ENCODE data around the gene PCDHB10. TPM values are rescaled to one million over a fixed set of nuclear protein-coding genes. Genes with fewer than 3 reads are reported as not detected.
"Not testable (repeated sequence)": the region's sequence is repeated elsewhere in the genome, so short reads cannot be mapped to it uniquely, and the experiment has no call there.

Gene PCDHB10
- total RNA-seq, 3 donors from 2014 or later, result 0.35 to 4.9 (median 0.60) TPM

- intact Hi-C loops (cut with DNase I, micrococcal nuclease), result no loop called here
- DNase-seq (no peak), ATAC-seq (no peak)
- Histone ChIP-seq H3K4me1 (ENCODE audit: low read depth) (no peaks in the 10 kb centered on the region), H3K36me3 (ENCODE audit: low read depth) (no peaks in the 10 kb centered on the region), H3K4me3 (no peak overlapping the region), H3K9me3 (peaks cover 55% of the 10 kb centered on the region)
- TF ChIP-seq CTCF (IDR thresholded peaks at IDR 0.05), result no peak
These were observed 36.4 kb upstream of the PCDHB10 start for GRCh38 chr5:141155540-141156374.

- intact Hi-C loops (cut with DNase I, micrococcal nuclease); H3K4me3 ChIP-seq; ATAC-seq; DNase-seq; H3K36me3 ChIP-seq (ENCODE audit: low read depth); H3K4me1 ChIP-seq (ENCODE audit: low read depth): not testable (repeated sequence)
- H3K9me3 ChIP-seq, result peaks cover 47% of the 10 kb centered on the region
These were observed 34.8 kb upstream of the PCDHB10 start for GRCh38 chr5:141157356-141157755.

DNA sequence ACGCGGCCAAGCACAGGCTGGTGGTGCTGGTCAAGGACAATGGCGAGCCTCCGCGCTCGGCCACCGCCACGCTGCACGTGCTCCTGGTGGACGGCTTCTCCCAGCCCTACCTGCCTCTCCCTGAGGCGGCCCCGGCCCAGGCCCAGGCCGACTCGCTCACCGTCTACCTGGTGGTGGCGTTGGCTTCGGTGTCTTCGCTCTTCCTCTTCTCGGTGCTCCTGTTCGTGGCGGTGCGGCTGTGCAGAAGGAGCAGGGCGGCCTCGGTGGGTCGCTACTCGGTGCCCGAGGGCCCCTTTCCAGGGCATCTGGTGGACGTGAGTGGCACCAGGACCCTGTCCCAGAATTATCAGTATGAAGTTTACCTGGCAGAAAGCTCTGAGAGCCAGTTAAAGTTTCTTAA is 34.3 kb upstream of the PCDHB10 start:
- H3K36me3 ChIP-seq (ENCODE audit: low read depth); ATAC-seq; DNase-seq; intact Hi-C loops (cut with DNase I, micrococcal nuclease); H3K4me1 ChIP-seq (ENCODE audit: low read depth); H3K4me3 ChIP-seq: not testable (repeated sequence)
- peaks cover 42% of the 10 kb centered on the region for H3K9me3 ChIP-seq

- intact Hi-C loops (cut with DNase I, micrococcal nuclease), result no loop called here
- Histone ChIP-seq H3K9me3 (peaks cover 51% of the 10 kb centered on the region), H3K4me3 (no peak within 1 kb of the TSS), H3K36me3 (ENCODE audit: low read depth) (no peaks in the 10 kb centered on the region), H3K4me1 (ENCODE audit: low read depth) (no peaks in the 10 kb centered on the region)
- no peak for ATAC-seq
- no peak for TF ChIP-seq CTCF (IDR thresholded peaks at IDR 0.05)
- DNase-seq, result no peak
These were observed 19.6 kb upstream of the PCDHB10 start, which contains the start of gene PCDHB7 for GRCh38 chr5:141172381-141173204. Gene PCDHB7 (plus strand): TSS chr5:141172644. CDS start chr5:141172836, 192 bp downstream.

GRCh38 chr5:141174291-141175104 is 17.7 kb upstream of the PCDHB10 start:
- H3K4me3 ChIP-seq; DNase-seq; intact Hi-C loops (cut with DNase I, micrococcal nuclease); H3K4me1 ChIP-seq (ENCODE audit: low read depth); H3K36me3 ChIP-seq (ENCODE audit: low read depth); ATAC-seq: not testable (repeated sequence)
- peaks cover 59% of the 10 kb centered on the region for H3K9me3 ChIP-seq

GRCh38 chr5:141175933-141176332 is 16.2 kb upstream of the PCDHB10 start:
- Histone ChIP-seq H3K4me3 (no peak overlapping the region), H3K9me3 (peaks cover 62% of the 10 kb centered on the region), H3K36me3 (ENCODE audit: low read depth) (no peaks in the 10 kb centered on the region), H3K4me1 (ENCODE audit: low read depth) (no peaks in the 10 kb centered on the region)
- DNase-seq (no peak), ATAC-seq (no peak)
- intact Hi-C loops (cut with DNase I, micrococcal nuclease), result no loop called here
- no peak for TF ChIP-seq CTCF (IDR thresholded peaks at IDR 0.05)

- H3K36me3 ChIP-seq (ENCODE audit: low read depth); DNase-seq; intact Hi-C loops (cut with DNase I, micrococcal nuclease); ATAC-seq; H3K4me1 ChIP-seq (ENCODE audit: low read depth); H3K4me3 ChIP-seq: not testable (repeated sequence)
- peaks cover 69% of the 10 kb centered on the region for H3K9me3 ChIP-seq
These were observed 14.5 kb upstream of the PCDHB10 start, which contains the start of gene PCDHB8 for GRCh38 chr5:141177577-141178191. Gene PCDHB8 (plus strand): TSS chr5:141177790. CDS start chr5:141178035, 245 bp downstream.

- H3K4me1 ChIP-seq (ENCODE audit: low read depth); H3K4me3 ChIP-seq; intact Hi-C loops (cut with DNase I, micrococcal nuclease); DNase-seq; H3K36me3 ChIP-seq (ENCODE audit: low read depth); ATAC-seq: not testable (repeated sequence)
- peaks cover 61% of the 10 kb centered on the region for H3K9me3 ChIP-seq
These were observed 12.8 kb upstream of the PCDHB10 start for GRCh38 chr5:141179371-141179770.

DNA sequence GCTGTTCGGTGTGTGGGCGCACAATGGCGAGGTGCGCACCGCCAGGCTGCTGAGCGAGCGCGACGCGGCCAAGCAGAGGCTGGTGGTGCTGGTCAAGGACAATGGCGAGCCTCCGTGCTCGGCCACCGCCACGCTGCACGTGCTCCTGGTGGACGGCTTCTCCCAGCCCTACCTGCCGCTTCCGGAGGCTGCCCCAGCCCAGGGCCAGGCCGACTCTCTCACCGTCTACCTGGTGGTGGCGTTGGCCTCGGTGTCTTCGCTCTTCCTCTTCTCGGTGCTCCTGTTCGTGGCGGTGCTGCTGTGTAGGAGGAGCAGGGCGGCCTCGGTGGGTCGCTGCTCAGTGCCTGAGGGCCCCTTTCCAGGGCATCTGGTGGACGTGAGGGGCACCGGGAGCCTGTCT is 12.3 kb upstream of the PCDHB10 start:
- intact Hi-C loops (cut with DNase I, micrococcal nuclease); DNase-seq; ATAC-seq; H3K4me1 ChIP-seq (ENCODE audit: low read depth); H3K4me3 ChIP-seq; H3K36me3 ChIP-seq (ENCODE audit: low read depth): not testable (repeated sequence)
- peaks cover 61% of the 10 kb centered on the region for H3K9me3 ChIP-seq
